ENCODE results near the gene IGFBP2. TPM values are rescaled to one million over a fixed set of nuclear protein-coding genes. Genes with fewer than 3 reads are reported as not detected.
"Not testable (repeated sequence)": the region's sequence is repeated elsewhere in the genome, so short reads cannot be mapped to it uniquely, and the experiment has no call there.

IGFBP2 gene
- total RNA-seq, 1 donor = 1.1 TPM

GRCh38 chr2:216590780-216591179 lies 42.4 kb upstream of the IGFBP2 start:
- DNase-seq (ENCODE audit: low read depth) = peak; percentile 10
- H3K4me3 ChIP-seq (ENCODE audit: low read depth, low read length) = no peak overlapping the region
- TF ChIP-seq, protein P1, sequence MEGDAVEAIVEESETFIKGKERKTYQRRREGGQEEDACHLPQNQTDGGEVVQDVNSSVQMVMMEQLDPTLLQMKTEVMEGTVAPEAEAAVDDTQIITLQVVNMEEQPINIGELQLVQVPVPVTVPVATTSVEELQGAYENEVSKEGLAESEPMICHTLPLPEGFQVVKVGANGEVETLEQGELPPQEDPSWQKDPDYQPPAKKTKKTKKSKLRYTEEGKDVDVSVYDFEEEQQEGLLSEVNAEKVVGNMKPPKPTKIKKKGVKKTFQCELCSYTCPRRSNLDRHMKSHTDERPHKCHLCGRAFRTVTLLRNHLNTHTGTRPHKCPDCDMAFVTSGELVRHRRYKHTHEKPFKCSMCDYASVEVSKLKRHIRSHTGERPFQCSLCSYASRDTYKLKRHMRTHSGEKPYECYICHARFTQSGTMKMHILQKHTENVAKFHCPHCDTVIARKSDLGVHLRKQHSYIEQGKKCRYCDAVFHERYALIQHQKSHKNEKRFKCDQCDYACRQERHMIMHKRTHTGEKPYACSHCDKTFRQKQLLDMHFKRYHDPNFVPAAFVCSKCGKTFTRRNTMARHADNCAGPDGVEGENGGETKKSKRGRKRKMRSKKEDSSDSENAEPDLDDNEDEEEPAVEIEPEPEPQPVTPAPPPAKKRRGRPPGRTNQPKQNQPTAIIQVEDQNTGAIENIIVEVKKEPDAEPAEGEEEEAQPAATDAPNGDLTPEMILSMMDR (IDR thresholded peaks at IDR 0.05; ENCODE audit: insufficient read depth, low read length) = no peak

DNA sequence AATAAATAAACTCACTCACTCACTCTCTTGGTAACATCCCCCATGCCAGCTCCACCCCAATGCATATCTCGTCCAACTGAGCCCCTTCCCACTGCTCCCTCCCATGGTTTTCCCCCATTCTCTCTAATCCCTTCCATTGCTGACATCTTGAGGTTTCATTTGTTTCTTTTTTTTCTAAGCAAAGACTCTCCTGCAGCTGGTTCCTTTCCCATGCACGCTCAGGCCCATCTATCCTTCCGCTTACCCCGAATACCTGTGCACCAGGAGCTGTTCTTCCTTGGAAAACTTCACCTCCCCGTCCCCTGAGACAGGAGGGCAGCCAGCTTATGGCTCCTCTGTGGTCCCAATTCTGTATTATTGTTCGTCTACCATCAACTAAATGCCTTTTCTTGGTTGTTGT lies 41.7 kb upstream of the IGFBP2 start:
- no peak overlapping the region for H3K4me3 ChIP-seq (ENCODE audit: low read depth, low read length)
- TF ChIP-seq, protein P1 (IDR thresholded peaks at IDR 0.05; ENCODE audit: insufficient read depth, low read length) = no peak
- DNase-seq (ENCODE audit: low read depth) = no peak

DNA sequence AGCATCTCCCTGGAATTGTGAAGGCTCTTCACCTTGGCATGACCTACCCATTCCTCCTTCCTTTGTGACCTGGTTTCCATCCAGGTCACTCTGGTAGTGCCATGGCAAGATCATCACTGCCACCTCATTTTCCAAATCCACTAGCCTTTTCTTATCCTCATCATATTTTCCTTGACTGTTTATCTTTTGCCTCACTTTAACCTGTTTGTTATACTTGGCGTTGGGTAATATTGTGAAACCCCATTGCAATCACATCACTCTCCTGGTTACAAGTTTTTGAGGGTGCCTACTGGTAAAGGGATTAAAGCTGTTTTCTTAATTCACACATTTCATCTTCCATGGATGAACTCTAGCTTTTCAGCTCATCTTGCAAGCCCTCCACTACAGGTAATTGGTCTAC lies 39.1 kb upstream of the IGFBP2 start:
- TF ChIP-seq, protein P1 (IDR thresholded peaks at IDR 0.05; ENCODE audit: insufficient read depth, low read length) = no peak
- DNase-seq (ENCODE audit: low read depth) = no peak

GRCh38 chr2:216596236-216596979 lies 36.8 kb upstream of the IGFBP2 start:
- no peak overlapping the region for H3K4me3 ChIP-seq (ENCODE audit: low read depth, low read length)
- TF ChIP-seq, protein P1 (IDR thresholded peaks at IDR 0.05; ENCODE audit: insufficient read depth, low read length) = no peak
- peak; percentile 45 for DNase-seq (ENCODE audit: low read depth)

More for the DNA sequence above, 39.1 kb upstream of the IGFBP2 start:
- H3K4me3 ChIP-seq (ENCODE audit: low read depth, low read length) = no peak overlapping the region

GRCh38 chr2:216596980-216597509 lies 36.2 kb upstream of the IGFBP2 start:
- TF ChIP-seq, protein P1 (IDR thresholded peaks at IDR 0.05; ENCODE audit: insufficient read depth, low read length) = no peak
- no peak for DNase-seq (ENCODE audit: low read depth)
- H3K4me3 ChIP-seq (ENCODE audit: low read depth, low read length) = no peak overlapping the region

DNA sequence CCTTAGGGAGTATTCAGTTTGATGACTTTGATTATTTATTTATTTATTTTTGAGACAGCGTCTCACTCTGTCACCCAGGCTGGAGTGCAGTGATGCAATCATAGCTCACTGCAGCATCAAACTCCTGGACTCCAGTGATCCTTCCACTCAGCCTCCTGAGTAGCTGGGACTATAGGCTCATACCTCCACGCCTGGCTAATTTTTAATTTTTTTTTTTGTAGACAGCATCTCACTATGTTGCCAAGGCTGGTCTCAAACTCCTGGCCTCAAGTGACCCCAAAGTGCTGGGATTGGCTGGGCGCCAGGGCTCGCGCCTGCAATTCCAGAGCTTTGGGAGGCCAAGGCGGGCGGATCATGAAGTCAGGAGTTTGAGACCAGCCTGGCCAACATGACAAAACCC lies 35.4 kb upstream of the IGFBP2 start:
- not testable (repeated sequence) for H3K4me3 ChIP-seq (ENCODE audit: low read depth, low read length); DNase-seq (ENCODE audit: low read depth)

DNA sequence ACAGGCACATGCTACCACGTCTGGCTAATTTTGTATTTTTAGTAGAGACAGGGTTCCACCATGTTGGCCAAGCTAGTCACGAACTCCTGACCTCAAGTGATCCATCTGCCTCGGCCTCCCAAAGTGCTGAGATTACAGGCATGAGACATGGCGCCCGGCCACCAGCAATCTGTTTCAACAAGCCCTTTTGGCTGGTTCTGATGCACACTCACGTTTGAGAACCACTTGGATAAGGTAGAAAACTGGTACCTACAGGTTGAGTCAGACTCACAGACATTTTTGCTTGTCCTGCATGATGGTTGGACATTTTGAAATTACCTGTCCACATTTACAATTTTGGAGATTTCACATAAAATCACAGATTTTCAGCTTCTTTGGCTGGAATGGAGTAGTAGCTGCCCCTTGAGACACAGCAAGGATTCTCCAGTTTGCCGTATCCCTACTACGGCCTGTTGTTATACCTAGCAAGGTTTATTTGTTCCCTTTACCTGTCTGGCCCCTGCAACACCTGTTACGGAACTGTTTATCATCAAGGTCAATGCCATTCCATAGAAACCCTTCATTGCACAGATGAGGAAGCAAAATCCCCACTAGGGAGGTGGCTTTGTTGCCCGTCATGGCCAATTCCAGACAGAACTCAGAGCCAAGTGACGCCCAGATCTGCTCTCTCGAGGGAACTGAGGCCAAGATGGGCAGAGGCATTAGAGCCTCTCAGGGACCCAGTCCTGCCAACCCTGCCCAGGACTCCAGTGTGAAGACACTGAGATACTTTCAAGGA lies 31.4 kb upstream of the IGFBP2 start:
- H3K4me3 ChIP-seq (ENCODE audit: low read depth, low read length) = no peak overlapping the region
- TF ChIP-seq, protein P1 (IDR thresholded peaks at IDR 0.05; ENCODE audit: insufficient read depth, low read length) = no peak
- no peak for DNase-seq (ENCODE audit: low read depth)
